DMS53 treated with DMSO at 0.1 percent for 48 hours (cell line): ENCODE results near the gene KSR2.

Experiments used
- DNase-seq: peaks from one replicate; lab custom pipeline; 2025; ENCODE audit not compliant: unreplicated experiment; lab: John Stamatoyannopoulos, UW

Gene KSR2

GRCh38 chr12:117547209-117547608 is 421.6 kb downstream of the KSR2 start:
- no peak for DNase-seq

- no peak for DNase-seq
These were observed 423.6 kb downstream of the KSR2 start for GRCh38 chr12:117545216-117545615.

DNA sequence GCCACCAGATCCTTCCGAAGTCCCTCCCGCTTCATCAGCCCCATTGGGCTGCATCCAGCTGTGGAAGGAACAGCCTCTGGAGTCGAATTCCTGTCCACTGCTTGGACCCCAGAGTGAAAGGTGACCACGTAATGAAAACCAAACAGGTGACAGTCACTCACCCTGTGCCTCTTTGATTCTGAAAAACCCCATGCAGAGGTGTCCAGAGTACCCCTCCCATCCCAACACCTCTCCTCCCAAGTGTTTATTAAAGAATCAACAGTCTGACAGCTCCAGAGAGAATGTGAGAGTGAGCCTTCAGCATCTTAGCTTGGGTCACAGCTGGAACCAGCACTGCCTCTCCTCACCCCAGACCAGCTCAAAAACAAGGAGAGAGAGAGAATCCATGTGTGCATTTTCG is 428.8 kb downstream of the KSR2 start:
- no peak for DNase-seq

GRCh38 chr12:117538926-117539325 is 429.9 kb downstream of the KSR2 start:
- no peak for DNase-seq

GRCh38 chr12:117538032-117538690 is 430.6 kb downstream of the KSR2 start:
- no peak for DNase-seq

DNA sequence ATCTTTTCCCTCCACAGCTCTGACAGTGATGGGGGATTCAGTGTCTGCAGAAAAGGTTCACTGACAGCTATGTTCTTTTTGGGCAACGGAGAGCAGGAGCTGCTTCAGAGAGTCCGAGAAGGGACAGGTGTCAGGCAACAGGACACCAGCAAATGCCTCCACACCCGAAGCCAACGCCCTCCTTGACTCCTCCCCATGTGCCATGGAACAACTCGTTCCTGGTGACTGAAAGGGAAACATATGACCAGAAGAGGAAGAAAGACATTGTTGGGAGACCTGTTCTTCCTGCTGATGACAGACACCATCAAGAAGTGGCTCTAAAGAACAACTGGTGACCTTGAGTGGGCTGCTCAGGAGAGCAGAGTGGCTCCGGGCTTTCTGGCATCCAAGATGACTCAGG is 435.1 kb downstream of the KSR2 start:
- DNase-seq, result no peak

GRCh38 chr12:117530796-117531195 is 438.0 kb downstream of the KSR2 start:
- DNase-seq, result no peak

- no peak for DNase-seq
These were observed 440.3 kb downstream of the KSR2 start for GRCh38 chr12:117528538-117528937.

- no peak for DNase-seq
These were observed 441.3 kb downstream of the KSR2 start for GRCh38 chr12:117527479-117527855.

DNA sequence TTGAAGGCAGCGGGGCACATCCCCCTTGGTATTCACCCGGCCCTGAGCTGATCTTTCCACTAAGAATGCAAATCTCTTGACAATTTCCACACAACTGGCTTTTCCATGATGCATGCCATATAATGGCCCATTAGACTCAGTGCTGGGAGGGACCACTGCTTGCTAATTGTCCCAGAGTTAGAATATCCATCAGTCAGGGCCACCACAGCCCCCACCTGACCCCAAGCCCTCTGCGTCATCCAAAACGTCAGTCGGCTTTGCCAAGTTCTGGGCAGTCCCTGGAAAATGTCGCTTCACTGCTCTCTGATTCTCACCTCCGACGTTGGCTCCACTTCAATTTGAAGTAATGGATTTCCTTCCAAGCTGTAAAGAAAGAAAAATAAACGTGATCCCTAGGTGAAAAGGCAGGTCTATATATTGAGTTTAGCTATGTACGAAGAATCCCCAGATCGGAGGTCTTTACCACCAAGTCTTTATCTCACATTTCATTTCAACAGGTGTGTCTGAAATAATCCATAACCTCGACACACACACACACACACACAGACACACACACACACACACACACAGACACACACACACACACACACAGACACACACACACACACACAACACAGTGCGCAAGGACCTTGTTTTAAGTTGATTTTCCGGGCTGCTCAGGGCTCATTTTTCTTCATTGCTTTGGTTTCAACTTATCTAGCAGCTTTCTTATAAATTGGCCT is 441.9 kb downstream of the KSR2 start:
- no peak for DNase-seq

GRCh38 chr12:117525766-117526165 is 443.0 kb downstream of the KSR2 start:
- no peak for DNase-seq

DNA sequence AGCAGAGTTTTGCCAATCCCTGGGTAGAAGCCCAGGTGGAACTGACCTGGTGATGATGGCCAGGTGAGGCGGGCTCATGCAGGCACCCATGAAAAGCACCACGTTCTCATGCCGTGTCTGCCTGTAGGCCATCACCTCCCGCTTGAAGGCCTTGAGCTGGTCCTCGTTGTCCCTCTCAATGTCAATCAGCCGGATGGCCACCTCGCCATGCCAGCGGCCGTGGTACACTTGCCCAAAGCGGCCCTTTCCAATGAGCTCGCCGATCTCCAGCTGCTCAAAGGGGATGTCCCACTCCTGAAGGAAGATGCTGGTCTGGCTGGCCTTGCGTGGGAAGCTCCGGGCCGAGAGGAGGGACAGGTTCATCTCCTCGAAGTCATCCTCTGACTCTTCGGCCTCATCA is 444.0 kb downstream of the KSR2 start:
- no peak for DNase-seq

GRCh38 chr12:117523971-117524370 is 444.8 kb downstream of the KSR2 start:
- no peak for DNase-seq

GRCh38 chr12:117522559-117522958 is 446.2 kb downstream of the KSR2 start:
- DNase-seq, result no peak

DNA sequence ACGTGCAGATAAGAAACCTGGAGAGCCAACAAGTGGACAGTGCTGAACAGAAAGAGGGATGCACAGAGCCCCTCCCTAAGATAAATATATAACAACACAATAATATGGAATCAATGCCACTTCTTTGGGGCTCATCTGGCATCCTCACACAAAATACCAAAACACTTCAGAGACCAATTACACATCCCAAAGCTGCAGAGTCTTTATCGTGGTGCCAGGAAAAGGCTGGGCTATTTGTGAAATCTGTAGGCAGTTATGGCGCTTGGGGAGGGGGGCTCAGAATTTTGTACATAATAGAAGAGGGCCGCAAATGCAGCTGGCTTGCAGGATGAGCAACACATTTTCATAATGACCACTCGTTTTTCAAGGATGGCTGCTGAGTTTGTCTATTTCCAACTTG is 446.9 kb downstream of the KSR2 start:
- no peak for DNase-seq

DNA sequence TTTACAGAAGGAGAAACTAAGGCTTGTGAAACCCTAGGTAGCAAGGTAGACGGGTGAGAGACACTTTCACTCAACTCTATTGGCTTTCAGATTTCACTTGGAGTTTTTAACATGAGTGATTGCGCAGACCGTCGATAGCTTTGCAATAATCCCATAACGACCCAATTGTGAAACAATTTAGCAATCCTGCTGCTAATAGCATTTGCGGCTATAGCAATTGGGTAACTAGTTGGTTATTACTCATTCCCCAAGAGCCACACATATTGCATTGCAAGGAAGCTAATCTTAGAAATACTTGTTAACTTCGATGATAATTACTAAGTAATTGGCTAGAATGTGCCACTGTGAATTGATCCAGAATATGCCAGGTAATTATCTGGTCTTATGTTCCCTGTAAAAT is 447.4 kb downstream of the KSR2 start:
- no peak for DNase-seq

GRCh38 chr12:117518594-117519270 is 450.1 kb downstream of the KSR2 start:
- no peak for DNase-seq

- DNase-seq, result no peak
These were observed 451.5 kb downstream of the KSR2 start for GRCh38 chr12:117517219-117517739.

GRCh38 chr12:117516034-117516433 is 452.8 kb downstream of the KSR2 start:
- no peak for DNase-seq

- DNase-seq, result no peak
These were observed 454.8 kb downstream of the KSR2 start for GRCh38 chr12:117514016-117514415.

GRCh38 chr12:117513353-117513752 is 455.4 kb downstream of the KSR2 start:
- no peak for DNase-seq

DNA sequence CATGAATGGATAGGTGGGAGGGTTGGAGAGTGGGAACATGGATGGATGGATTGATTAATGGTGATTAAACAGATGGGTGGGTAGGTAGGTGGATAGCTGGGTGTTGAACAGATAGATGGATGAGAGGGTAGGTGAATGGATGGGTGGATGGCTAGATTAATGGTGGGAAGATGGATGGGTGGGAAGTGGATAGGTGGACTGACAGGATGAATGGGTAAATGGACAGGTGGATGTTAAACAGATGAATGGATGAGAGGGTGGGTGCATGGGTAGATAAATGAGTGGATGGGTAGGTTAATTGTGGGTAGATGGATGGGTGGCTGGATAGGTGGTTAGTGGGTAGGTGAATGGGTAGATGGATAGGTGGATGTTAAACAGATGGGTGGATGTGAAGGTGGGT is 460.3 kb downstream of the KSR2 start:
- no peak for DNase-seq
